ENCODE measurements around the gene NELL1.

Gene NELL1

DNA sequence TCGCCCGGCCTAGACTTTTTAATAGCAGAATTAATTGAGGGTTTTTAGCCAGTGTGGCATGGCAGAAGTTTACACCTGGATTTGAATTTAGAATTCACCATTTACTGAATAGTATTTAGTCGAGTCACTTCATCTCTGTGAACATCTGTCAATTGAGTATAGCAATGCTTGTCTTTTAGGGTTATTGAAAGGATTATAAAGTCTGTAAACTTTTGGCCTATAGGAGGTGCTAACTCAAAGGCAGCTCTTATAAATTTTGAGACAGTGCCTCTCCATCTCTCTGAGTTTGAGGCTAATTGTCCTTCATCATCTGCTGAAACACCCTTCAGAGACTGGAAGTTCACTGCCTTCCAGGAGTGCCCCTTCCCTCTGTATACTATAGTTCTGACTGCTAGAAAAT is 205.0 kb downstream of the NELL1 start:
- no peak for DNase-seq (ENCODE audit: low spot score)

DNA sequence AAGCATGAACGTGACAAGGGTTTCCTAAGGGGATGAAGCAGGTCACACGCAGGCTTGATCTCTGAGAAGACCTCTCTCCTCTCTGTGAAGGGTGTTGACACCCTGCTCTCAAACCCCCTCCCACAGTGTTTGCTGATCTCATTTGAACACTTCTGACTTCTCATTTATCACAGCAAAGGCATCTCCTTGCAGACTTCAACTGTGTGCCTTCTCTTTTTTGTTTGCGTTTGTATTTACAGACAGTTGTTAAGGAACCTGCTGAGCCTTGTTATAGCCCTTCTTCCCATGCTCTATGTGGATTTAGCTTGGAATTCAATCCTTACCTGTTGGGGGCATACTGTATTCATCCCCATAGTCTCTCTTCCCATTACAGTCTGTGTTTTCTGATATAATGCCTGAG is 206.5 kb downstream of the NELL1 start:
- no peak for DNase-seq (ENCODE audit: low spot score)

DNA sequence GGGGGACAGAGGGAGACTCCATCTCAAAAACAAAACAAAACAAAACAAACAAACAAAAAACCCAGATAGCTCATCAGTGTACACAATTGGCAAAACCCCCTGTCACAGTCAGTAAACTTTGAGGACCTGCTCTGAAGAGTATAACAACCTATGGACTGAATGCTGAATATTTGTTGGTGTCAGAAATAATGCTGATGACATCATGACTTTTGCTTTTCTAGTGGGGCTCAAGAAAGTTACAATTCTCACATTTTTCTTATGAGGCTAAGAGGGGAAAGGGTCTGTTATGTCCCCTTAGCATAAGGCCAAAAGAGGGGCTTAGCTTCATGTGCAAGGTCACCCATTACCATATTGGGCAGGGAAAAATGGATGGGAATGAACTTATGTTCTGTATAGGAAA is 207.4 kb downstream of the NELL1 start:
- DNase-seq (ENCODE audit: low spot score) = no peak

DNA sequence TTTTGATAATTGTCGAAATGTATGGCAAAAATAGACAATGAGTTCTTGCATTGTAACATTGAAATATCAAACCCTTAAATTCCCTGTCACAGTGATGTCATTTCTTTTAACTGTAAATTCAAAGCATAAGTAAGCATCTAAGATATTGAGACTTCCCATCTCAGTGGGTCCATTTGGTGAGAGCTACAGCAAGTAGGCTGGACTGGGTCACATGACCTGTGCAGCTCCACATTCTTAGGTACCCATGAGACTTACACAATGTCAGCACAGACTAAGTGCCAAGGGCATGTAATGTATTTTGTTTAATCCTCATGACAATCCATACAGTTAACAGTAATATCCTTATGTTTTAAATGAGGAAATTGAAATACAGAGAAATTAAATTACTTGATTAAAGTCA is 210.7 kb downstream of the NELL1 start:
- DNase-seq (ENCODE audit: low spot score) = no peak

DNA sequence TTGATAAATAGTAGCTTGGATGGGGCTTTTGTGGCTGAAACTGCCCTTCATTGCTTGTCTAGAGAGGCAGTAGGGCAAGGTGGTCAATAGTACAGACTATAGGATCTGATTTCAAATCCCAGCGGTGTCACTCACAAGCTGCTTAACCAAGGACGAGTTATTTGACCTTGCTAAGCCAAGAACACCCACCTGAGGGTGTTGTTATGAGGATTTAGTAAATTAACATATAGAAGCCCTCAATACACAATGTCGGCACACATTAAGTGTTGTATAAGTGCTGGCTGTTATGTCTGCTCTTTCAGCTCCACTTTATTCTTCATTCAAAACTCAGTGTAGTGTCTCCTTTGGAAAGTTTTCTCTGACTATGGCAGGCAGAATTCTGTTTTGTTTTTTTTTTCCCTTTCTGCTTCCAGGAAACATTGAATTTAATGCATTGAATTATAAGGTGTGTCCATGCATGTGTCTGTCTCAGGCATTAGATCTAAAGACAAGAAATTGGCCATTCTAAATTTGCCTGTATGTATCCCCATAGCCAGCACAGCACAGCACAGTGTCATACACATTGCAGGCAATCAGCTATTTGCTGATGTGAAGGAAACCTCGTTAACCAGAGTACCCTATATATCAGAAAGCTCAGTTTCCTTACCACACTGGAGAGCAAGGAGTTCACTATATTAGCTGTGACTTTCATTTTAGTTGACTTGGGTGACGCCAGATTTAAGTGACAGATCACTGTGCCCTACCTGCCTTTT is 212.1 kb downstream of the NELL1 start:
- no peak for DNase-seq (ENCODE audit: low spot score)

DNA sequence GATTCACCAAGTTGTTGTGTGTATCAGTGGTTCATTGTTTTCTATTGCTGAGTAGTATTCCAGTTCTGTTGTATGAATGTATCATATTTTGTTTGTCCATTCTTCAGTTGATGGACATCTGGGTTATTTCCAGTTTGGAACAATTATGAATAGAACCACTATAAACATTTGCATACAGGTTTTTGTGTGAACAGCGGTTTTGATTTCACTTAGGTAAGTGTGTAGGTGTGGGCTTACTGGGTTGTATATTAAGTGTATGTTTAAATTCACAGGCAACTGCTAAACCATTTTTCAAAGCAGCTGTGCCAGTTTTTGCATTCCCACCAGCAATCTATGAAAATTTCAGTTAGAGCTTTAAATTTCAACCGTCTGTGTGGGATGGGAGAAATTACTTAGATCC is 217.8 kb downstream of the NELL1 start:
- DNase-seq (ENCODE audit: low spot score) = no peak

DNA sequence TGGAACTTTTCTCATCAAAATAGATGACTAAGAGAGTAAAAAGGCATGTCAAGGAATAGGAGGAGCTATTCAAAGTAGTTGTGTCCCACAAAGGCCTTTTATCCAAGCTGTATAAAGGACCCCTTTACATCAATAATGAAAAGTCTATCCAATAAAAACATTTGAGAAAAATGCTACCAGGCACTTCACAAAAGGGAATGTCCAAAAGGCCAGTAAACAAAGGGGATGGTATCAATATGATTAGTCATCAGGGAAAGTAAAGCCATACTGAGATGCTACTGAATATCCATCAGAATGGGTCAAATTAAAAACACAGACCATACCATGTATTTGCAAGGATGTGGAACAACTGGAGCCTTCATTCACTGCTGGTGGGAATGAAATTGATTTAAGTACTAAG is 224.9 kb downstream of the NELL1 start:
- no peak for DNase-seq (ENCODE audit: low spot score)

DNA sequence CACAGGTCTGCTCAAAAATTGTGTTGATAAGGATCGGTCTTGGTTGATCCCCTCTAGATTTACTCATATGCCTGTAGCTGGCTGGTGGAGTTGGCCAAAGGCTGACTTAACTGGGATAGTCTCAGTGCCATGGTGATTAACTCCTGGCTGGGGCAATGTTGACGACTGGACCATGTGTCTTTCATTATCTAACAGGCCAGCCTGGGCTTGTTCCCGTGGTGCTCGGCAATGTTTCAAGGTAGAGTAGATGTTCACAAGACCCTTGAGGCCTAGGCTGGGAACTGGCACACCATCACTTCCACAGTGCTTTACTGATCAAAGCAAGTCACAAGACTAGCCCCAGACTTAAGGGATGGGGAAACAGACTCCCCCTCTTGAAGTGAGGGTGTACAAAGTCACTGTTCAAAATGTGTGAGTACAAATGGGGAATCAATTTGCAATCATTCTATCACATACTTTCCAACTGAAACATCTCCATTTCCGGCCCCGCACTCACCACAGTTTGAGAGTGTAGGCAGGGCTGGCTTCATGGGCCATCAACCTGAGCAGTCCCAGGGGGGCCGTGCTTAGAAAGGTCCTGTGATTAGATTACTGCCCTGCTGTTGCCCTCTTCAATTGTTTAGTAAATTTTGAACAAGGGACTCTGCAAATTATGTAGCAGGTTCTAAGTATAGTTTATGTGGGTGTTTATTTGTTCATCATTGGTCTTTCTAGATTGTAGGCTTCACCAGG is 240.8 kb downstream of the NELL1 start:
- DNase-seq (ENCODE audit: low spot score) = no peak

DNA sequence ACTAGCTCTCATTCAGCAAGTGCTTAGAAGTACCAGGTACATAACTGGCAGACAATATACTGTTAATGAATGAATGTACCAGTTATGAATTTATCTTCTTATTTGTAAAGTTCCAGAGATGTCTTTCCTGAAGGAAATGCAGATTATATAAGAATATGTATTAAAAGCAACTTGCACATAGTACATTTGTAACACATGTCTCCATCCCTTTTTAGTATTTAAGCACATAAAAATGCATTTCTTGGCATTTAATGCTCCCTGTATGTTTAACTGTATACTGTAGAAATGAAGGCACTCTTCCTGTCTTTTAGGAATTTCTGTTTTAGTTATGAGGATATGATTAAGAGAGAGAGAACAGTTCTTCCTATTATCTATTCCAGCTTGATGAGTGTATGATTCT is 241.3 kb downstream of the NELL1 start:
- no peak for DNase-seq (ENCODE audit: low spot score)

DNA sequence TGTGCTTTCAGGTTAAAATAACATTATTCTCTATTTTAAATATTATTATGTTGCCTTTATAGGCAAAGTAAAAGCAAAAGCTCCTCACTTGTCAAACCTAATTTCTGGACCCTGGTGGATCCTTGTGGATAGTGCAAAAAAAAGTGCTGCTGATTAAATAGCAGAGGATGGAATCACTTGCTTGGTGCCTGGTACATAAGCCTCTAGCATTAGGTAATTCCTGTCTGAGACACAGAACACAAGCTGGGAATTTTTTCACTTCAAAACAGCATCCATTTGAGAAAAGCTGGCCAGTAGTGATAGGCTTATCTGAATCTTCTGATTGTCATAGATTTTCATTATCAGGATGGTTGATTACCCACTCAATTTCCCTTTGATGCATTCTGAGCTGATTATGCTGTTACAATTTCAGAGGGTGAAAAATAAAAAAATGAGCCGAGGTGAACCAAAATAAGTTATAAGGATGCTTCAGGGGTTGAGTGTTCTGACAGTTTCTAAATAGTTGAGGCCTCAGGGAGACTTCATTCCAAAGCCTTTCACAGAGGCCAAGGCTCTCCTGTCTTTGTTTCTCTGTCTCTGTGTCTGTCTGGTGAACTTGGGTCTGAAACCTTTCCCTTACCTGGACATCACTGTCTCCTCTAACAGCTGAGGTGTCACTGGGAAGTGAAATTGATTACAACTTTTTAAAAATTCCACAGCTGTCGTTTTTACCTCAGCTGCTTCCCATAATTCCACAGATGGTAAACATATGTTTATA is 242.9 kb downstream of the NELL1 start:
- no peak for DNase-seq (ENCODE audit: low spot score)

DNA sequence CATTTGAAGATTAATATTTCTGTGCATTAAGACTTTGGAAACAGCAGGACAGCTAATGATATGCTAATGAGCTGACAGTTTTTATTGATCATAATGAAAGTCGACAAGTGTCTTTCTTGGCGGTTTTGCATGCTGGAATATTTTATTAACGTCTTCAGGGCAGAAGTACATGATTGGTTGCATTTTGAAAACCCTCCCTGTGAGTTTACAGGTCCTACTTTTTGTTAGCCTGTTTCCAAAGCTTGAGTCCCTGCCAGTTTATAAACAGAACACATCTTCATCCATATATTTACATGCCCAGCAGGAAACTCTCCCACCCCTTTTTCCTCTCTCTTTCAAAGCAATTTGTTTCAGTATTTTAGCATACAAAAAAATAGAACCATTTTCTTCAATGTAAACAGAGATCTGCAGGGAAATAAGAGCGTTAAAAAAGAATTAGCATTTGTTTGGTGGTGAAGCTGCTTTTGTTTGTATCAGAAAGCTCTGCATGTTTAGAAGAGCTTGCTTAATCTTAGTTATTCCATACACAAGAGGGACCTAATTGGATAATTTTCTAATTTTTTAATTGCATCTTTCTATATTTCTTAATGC is 243.6 kb downstream of the NELL1 start:
- DNase-seq (ENCODE audit: low spot score) = no peak

DNA sequence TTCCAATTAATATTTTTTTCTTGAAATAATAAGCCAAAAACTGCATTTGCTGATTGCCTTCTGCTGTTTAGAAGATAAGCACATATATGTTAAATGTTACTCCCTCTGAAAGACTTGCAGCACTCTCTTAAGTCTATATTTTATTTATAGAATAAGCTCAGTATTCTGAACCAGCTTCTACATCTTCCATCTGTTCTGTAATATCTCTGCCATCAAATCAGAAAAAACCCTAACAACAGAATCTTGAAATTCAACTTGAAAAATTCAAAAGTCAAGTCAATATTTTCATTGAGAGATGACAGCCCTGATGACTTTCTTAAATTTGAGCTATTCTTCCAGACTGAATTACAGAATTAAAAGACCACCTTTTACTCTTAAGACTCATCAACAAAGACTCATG is 247.9 kb downstream of the NELL1 start:
- DNase-seq (ENCODE audit: low spot score) = no peak

DNA sequence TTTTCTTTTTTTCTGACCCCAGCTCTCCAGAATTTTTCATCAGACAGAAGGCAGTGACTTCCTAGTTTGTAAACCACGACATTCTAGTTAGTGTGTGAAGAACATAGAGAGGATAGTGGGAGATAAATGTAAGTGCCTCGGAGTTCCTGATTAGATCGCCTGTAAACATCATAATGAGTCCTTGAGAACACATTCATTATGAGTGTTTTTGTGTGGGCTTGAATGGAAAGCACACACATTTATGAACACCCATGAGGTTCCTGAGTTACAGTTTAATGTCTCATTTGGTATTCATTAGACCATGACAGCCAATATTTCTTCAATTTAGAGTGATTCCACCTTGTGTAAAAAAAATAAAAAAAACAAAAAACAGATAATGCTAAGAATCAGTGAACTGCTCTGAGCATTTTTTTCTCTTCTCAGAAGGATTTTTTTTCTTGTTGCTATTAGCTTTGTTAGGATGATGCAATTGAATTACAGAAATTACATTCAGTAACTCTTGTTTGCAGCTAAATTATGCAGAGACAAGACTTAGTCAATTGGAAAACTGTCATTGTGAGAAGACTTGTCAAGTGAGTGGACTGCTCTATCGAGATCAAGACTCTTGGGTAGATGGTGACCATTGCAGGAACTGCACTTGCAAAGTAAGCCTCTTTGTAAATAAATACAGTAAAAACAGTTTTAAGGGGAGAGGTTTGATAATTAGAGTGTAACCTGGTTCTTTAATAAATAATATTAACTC is 257.6 kb downstream of the NELL1 start:
- DNase-seq (ENCODE audit: low spot score) = no peak

DNA sequence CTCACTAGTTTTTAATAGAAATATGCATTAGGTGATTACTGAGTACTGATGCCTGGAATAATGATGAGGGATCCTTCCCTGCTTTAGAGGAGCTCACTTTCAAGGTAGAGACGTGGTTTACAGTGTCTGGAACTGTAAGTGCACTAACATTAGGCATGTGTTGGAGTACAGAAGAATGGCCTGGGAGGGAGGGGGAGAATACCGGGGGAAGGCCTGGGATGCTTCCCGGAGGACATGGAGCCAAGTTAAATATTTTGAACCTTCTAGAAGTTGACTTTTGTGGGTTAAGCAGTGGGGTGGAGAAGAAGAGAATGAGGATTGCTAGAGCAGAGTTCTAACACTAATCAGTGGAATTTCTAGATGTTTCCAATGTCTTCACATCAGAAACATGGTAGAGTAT is 261.6 kb downstream of the NELL1 start:
- DNase-seq (ENCODE audit: low spot score) = no peak

DNA sequence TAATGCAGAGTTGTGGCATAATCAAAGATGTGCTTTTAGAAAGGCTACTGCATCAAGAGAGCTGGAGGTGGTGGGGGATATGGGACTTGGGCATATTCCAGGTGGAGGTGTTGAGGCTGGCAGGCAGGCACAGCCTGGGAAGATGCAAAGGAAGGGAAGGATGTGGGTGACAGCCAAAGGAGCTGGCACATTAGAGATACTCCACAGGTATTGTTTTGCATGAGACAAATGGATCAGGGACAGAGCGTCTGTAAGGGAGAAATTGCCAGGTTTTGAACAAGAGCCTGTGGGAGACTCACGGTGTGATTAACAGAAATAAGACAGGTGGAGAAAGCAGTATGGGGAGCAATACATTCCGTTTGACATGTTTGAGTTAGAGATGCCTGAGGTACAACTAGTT is 263.7 kb downstream of the NELL1 start:
- DNase-seq (ENCODE audit: low spot score) = no peak

DNA sequence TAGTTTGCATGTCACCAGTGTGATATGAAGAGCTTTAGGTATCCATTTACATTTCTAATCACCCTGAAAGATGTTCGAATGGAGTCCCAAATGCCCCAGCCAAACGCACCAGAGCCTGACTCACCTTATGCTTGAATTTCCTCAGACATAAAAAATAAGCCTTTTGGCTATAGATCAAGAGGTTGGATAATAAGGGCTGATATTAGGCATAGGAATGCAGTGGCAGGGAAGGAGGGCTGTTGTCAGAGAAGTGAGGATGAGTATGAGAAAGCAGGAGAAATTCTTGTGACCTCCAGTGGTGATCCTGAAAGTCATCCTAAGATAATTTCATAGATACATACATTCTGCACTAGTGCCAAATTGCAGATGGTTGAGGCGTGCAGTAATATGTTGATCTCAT is 264.6 kb downstream of the NELL1 start:
- DNase-seq (ENCODE audit: low spot score) = no peak

DNA sequence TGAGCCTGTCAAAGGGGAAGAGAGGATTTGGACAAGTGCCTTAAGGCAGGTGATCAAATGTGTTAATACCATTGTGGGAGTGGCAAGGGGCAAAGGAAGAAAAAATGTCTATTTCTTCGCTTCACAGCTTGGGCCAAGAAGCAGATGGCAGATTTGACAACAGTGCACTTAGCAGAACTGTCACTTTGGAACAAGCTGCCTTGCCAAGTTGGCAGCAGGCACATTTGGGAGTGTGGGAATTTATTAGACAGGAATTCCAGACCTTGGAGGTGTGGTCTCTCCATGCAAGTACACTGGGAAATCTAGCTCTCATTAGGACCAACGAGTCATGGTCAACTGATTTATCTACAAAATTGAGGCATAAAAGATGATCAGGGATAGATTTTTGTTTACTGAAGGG is 265.1 kb downstream of the NELL1 start:
- no peak for DNase-seq (ENCODE audit: low spot score)

DNA sequence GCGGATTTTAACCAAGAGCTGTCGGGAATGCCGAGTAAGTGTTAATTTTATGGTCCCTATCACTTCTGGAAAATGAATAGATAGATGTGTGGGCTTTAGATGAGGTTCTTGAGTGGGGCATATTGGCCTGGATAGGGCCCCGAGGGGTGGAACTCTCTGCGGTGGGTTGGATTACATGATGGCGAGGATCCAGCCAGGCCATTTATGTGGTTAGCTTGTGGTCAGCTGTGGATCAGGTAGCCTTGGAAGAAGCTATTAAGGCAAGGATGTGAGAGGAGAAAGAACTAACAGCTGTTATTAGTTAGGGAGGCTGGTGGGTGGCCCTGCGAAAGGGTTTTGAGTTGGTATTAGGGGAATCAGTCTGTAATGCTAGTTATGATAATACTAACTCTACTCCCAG is 268.4 kb downstream of the NELL1 start:
- DNase-seq (ENCODE audit: low spot score) = no peak

DNA sequence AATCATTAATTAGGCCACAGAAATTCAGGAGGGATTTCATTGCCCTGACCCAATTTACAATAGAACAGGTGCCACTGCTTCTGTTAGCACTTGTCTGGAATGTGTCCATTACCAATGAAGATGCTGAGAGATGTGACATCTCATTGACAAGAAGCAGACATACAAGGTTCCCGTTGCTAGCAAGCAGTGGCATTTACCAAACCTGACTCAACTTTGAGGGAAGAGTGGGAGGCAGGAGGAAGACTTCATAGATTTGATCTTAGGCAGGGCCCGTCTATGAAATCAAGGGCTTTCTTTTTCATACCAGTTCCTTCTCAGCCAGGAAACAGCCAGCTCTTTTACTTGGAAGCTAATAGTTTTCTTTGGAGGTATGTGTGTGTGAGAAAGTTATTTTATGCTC is 280.2 kb downstream of the NELL1 start:
- DNase-seq (ENCODE audit: low spot score) = no peak

DNA sequence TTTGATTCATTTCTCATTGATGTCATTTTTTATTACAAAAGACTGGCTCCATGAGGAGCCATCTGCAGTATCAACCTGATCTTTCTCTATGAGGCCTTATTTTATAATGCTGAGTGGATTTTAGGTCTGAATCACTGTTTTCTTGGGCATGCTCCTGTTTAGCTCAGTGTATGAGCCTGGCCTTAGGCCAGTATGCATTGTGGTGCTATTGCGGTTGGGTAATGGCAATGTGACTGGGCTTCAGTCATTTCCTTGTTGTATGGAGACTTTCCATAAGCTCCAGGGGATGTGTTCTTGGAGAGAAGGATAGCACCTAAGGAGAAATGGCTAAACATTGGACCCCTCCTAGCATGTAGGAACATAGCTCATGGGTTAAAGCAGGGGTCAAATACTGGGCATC is 293.2 kb downstream of the NELL1 start:
- DNase-seq (ENCODE audit: low spot score) = no peak

DNA sequence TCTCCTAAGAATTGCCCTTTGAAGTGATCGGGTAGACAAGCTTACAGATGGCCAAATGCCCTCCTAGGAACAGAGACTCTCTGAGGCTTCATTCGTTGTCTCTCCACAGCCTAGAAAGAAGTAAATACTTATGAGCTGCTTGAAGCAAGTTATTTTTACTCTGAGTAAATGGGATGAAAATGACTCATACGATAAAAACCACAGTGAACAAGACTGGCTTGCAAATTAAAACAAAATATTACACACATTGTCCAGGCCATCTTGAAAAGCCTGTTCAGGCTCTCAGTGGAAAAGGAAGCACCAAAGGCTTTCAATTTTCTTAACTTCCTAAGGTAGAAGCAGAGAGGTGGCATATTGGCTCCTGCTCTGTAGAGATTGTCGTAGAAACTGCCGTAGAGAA is 294.2 kb downstream of the NELL1 start:
- no peak for DNase-seq (ENCODE audit: low spot score)

DNA sequence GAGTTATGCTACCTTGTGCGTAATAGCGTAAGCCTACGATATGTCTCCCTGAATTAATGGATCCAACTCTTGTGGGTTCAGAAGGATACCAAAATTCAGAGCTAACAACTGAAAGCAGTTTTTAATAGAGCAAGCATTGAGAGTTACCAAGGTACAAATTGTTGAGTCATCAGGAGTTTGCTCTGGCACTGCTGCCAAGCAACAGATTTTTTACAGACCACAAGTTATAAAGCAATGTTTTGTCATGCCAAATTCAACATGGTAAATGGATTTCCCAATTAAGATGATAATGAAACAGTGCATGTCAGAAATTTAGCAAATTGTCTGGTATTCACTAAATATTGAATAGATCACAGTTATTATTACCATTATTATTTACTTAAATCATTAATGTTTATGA is 295.6 kb downstream of the NELL1 start:
- DNase-seq (ENCODE audit: low spot score) = no peak

Measured in left forelimb (tissue), 1 donor.